ENCODE measurements around the gene CDC7. TPM values are rescaled to one million over a fixed set of nuclear protein-coding genes. Genes with fewer than 3 reads are reported as not detected.

Gene CDC7
- polyA plus RNA-seq, 2 donors: 2.8 to 4.9 TPM

DNA sequence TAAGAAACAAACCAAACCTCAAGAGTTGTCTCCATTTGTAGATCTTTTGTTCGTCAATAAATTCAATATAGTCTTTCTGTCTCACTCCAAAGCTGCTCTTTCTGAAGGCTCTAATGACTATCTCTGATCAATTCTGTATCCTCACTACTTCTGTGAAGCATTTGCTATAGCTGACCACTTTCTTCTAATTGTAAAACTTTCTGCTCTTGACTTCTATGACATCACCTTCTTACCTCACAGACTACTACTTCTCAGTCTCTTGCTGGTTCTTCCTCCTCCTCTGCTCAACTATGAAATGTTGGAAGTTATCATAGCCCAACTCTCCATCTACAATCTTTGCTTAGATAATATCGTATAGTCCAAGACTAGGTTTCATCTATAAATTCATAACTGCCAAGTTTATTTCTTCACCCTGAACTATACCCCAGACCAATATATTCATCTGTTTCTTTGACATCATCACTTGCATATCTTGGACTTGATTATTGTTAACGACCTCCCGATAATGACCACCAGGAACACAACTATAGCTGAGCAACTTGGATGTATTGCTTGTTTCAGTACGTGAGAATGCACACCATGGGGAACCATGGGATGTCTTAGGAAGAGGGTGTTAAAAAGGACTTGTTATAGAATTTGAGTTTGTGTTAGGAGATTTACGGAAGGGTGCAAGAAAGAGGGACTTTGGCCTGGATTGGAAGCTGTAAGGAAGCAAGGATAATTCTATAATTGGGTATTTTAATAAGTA lies 2.0 kb upstream of the CDC7 start:
- WGBS, 2 donors: 95 to 97% methylated on average over 6 of the region's 6 CpGs
- Histone ChIP-seq H3K4me3 (ENCODE audit: low read depth in 1 of 2, low read length in 2 of 2) (no peak overlapping the region), H3K27ac (ENCODE audit: low read depth in 2 of 2, low read length in 1 of 2) (no peak overlapping the region), H3K27me3 (ENCODE audit: control insufficient read depth in 1 of 2, insufficient read depth in 2 of 2, low read length in 2 of 2) (no peaks in the 10 kb centered on the region), H3K4me1 (ENCODE audit: control insufficient read depth in 2 of 2, insufficient read depth in 2 of 2, low read length in 1 of 2) (no peaks in the 10 kb centered on the region), H3K9me3 (ENCODE audit: control insufficient read depth in 2 of 2, insufficient read depth in 1 of 2, low read depth in 1 of 2, low read length in 1 of 2) (no peaks in the 10 kb centered on the region), H3K36me3 (ENCODE audit: control insufficient read depth in 2 of 2, insufficient read depth in 2 of 2, low read length in 1 of 2) (no peaks in the 10 kb centered on the region)

DNA sequence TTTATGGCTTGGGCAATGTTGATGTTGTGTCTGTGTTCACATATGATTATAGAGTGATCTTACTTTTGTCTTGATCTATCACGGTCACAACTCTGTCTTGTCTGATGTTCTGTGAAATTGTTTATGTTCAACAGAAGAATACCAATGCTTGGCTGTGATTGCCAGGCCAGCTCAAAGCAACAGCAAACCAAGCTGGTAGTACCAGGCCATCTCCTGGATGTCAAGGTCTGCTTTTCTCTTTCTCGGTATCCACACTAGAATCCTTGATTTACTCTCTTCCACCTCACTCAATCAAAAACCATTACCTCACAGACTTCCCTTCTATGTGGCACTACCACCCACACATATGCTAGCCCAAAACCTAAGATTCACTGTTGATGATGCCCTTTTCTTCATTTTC lies 1.3 kb upstream of the CDC7 start:
- H3K27ac ChIP-seq (ENCODE audit: low read depth in 2 of 2, low read length in 1 of 2): no peak overlapping the region
- no peaks in the 10 kb centered on the region for H3K36me3 ChIP-seq (ENCODE audit: control insufficient read depth in 2 of 2, insufficient read depth in 2 of 2, low read length in 1 of 2)
- no peaks in the 10 kb centered on the region for H3K27me3 ChIP-seq (ENCODE audit: control insufficient read depth in 1 of 2, insufficient read depth in 2 of 2, low read length in 2 of 2)
- H3K4me1 ChIP-seq (ENCODE audit: control insufficient read depth in 2 of 2, insufficient read depth in 2 of 2, low read length in 1 of 2): no peaks in the 10 kb centered on the region
- 99 to 100% methylated on average over 2 of the region's 2 CpGs for WGBS, 2 donors
- H3K4me3 ChIP-seq (ENCODE audit: low read depth in 1 of 2, low read length in 2 of 2): no peak overlapping the region
- no peaks in the 10 kb centered on the region for H3K9me3 ChIP-seq (ENCODE audit: control insufficient read depth in 2 of 2, insufficient read depth in 1 of 2, low read depth in 1 of 2, low read length in 1 of 2)

DNA sequence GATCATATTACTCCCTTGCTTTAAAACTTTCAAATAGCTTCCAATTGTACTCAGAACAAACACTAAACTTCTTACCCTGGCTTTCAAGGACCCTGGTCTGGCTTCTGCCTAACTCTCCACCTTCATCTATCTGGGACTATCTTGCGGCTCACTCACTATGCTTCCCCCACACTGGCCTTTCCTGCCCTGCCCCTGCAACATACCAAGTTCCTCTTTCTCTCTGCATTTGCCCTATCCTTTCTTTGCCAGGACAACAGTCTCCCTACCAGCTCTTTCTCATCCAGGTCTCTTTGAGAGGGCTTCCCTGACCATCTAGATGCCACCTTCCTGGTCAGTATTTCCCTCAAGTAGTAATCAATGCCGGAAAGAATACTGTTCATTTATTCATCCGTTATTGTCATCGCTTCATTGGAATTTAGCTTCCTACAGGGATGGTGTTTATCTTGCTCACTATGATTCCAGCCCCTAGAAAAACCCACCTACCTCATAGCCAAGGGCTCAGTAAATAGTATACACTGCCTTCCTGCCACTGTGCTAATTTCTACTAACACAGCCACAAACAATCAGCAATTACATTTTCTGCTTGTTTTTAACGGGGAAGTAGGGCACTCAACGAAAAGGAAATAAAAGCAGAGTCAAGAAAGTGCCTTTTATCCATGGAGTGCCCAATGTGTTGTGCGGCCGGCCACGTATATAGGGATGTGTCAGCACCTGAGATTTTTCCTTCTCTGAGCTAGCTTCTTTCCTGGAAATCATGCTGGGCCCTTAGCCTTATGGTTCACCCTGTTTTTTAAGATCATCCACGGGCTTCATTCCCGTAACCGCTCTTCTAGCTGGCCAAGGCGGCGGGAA lies 521 bp upstream of the CDC7 start:
- 19 to 22% methylated on average over 14 of the region's 14 CpGs for WGBS, 2 donors
- H3K4me1 ChIP-seq (ENCODE audit: control insufficient read depth in 2 of 2, insufficient read depth in 2 of 2, low read length in 1 of 2): no peaks in the 10 kb centered on the region
- H3K4me3 ChIP-seq (ENCODE audit: low read depth in 1 of 2, low read length in 2 of 2): peak overlapping the region; percentile 73 to 89
- H3K27me3 ChIP-seq (ENCODE audit: control insufficient read depth in 1 of 2, insufficient read depth in 2 of 2, low read length in 2 of 2): no peaks in the 10 kb centered on the region
- no peaks in the 10 kb centered on the region for H3K9me3 ChIP-seq (ENCODE audit: control insufficient read depth in 2 of 2, insufficient read depth in 1 of 2, low read depth in 1 of 2, low read length in 1 of 2)
- no peaks in the 10 kb centered on the region for H3K36me3 ChIP-seq (ENCODE audit: control insufficient read depth in 2 of 2, insufficient read depth in 2 of 2, low read length in 1 of 2)
- peak overlapping the region; percentile 79 to 93 for H3K27ac ChIP-seq (ENCODE audit: low read depth in 2 of 2, low read length in 1 of 2)

DNA sequence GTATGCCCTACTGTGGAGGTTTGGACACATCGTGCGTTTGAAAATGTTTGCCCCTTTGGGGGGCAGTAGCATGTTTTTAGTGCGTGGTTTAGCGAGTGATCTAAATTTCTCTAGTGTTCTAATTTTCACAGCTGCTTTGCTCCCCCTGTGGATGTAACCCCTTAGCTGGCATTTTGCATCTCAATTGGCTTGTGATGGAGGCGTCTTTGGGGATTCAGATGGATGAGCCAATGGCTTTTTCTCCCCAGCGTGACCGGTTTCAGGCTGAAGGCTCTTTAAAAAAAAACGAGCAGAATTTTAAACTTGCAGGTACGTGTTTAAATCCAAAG lies 836 bp downstream of the CDC7 start:
- Histone ChIP-seq H3K4me3 (ENCODE audit: low read depth in 1 of 2, low read length in 2 of 2) (peak overlapping the region; percentile 73 to 89), H3K4me1 (ENCODE audit: control insufficient read depth in 2 of 2, insufficient read depth in 2 of 2, low read length in 1 of 2) (no peaks in the 10 kb centered on the region)

DNA sequence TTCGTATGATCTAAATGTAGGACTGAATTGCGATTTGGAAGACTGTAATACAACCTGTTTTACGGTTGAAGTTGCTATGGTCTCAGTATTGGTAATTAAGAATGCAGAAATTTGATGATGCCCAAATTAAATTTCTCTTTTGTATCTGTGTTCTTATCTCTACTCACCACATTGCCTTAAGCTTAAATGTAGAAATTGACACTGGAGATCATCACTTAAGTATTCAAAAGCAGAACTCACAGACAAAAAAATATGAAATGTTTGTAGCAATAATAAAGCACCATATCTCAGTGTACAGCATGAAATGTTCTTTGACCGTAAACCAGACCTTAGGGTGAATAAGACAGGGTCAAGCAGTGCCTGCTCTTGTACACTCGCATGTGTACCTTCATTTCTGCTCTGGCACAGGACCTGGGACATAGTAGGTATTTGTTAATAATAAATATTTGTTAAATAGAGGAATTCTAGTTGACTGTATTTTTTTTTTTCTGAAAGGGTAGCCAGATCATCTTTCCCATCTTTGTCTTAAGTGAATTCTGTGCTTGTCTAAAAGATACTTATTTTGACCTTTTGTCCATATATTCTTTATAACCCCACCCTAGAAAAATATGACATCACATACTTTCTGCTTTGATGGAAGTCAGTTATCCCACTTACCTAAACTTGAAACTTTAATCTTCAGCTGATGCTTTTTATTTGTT lies 1.5 kb downstream of the CDC7 start:
- H3K4me1 ChIP-seq (ENCODE audit: control insufficient read depth in 2 of 2, insufficient read depth in 2 of 2, low read length in 1 of 2): no peaks in the 10 kb centered on the region
- H3K27me3 ChIP-seq (ENCODE audit: control insufficient read depth in 1 of 2, insufficient read depth in 2 of 2, low read length in 2 of 2): no peaks in the 10 kb centered on the region
- no peaks in the 10 kb centered on the region for H3K9me3 ChIP-seq (ENCODE audit: control insufficient read depth in 2 of 2, insufficient read depth in 1 of 2, low read depth in 1 of 2, low read length in 1 of 2)
- WGBS, 2 donors: 28% methylated on average over 5 of the region's 5 CpGs
- peak overlapping the region in 1 of 2 donors; percentile 89 for H3K4me3 ChIP-seq (ENCODE audit: low read depth in 1 of 2, low read length in 2 of 2)
- H3K36me3 ChIP-seq (ENCODE audit: control insufficient read depth in 2 of 2, insufficient read depth in 2 of 2, low read length in 1 of 2): no peaks in the 10 kb centered on the region
- no peak overlapping the region for H3K27ac ChIP-seq (ENCODE audit: low read depth in 2 of 2, low read length in 1 of 2)

More for the DNA sequence above, 836 bp downstream of the CDC7 start:
- H3K27me3 ChIP-seq (ENCODE audit: control insufficient read depth in 1 of 2, insufficient read depth in 2 of 2, low read length in 2 of 2): no peaks in the 10 kb centered on the region
- H3K36me3 ChIP-seq (ENCODE audit: control insufficient read depth in 2 of 2, insufficient read depth in 2 of 2, low read length in 1 of 2): no peaks in the 10 kb centered on the region
- H3K27ac ChIP-seq (ENCODE audit: low read depth in 2 of 2, low read length in 1 of 2): peak overlapping the region; percentile 79 to 93
- H3K9me3 ChIP-seq (ENCODE audit: control insufficient read depth in 2 of 2, insufficient read depth in 1 of 2, low read depth in 1 of 2, low read length in 1 of 2): no peaks in the 10 kb centered on the region
- 1% methylated on average over 9 of the region's 9 CpGs for WGBS, 2 donors

DNA sequence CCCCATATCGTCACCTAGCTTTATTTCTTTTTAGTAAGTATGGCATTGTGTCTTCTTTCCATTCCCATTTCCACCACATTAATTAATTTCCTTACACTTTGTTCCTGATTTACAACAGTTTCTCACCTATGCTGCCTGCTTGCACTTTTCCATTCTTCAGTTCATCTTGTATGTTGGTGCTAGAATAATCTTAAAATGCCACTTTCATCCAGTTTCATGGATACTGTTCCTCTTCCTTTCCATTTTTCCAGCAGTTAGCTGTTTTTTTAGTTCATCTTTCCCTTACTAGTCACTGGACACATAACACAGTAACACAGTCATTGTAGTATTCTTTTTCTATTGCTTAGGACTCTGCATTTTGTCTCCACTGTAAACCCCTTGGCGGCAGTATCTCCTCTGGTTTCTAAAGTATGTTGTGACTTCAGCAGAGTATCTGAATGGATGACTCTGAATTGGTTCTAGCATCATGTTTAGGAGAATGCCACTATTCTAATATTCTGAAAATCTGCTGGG lies 2.1 kb downstream of the CDC7 start:
- no peaks in the 10 kb centered on the region for H3K9me3 ChIP-seq (ENCODE audit: control insufficient read depth in 2 of 2, insufficient read depth in 1 of 2, low read depth in 1 of 2, low read length in 1 of 2)
- H3K4me3 ChIP-seq (ENCODE audit: low read depth in 1 of 2, low read length in 2 of 2): no peak overlapping the region
- no peaks in the 10 kb centered on the region for H3K4me1 ChIP-seq (ENCODE audit: control insufficient read depth in 2 of 2, insufficient read depth in 2 of 2, low read length in 1 of 2)
- no peak overlapping the region for H3K27ac ChIP-seq (ENCODE audit: low read depth in 2 of 2, low read length in 1 of 2)
- H3K36me3 ChIP-seq (ENCODE audit: control insufficient read depth in 2 of 2, insufficient read depth in 2 of 2, low read length in 1 of 2): no peaks in the 10 kb centered on the region
- 77 to 82% methylated on average over 2 of the region's 2 CpGs for WGBS, 2 donors
- no peaks in the 10 kb centered on the region for H3K27me3 ChIP-seq (ENCODE audit: control insufficient read depth in 1 of 2, insufficient read depth in 2 of 2, low read length in 2 of 2)

DNA sequence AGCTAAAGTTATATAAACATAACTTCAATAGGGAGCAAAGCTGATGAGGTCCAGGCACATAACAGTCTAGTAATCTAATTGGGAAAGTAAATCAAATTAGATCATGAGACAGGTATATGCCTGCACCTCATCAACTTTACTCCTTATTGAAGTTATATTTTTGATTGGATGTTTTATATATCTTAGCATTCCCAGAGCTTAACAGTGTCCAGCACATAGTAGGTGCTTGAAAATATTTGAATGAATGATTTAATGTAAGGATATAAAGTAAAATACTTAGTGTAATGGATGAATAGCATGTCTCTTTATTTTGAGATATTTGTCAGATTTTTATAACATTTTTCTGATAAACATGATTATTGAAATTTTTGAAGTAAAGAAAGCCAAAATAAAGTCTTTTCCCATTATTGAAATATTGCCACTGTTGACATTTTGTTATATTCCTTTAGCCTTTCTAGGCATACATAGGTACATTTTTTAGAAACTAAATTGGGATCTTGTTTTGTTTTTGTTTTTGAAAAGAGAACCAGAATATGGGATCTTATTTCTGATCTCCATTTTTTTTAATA lies 2.8 kb downstream of the CDC7 start:
- Histone ChIP-seq H3K27ac (ENCODE audit: low read depth in 2 of 2, low read length in 1 of 2) (no peak overlapping the region), H3K27me3 (ENCODE audit: control insufficient read depth in 1 of 2, insufficient read depth in 2 of 2, low read length in 2 of 2) (no peaks in the 10 kb centered on the region)

DNA sequence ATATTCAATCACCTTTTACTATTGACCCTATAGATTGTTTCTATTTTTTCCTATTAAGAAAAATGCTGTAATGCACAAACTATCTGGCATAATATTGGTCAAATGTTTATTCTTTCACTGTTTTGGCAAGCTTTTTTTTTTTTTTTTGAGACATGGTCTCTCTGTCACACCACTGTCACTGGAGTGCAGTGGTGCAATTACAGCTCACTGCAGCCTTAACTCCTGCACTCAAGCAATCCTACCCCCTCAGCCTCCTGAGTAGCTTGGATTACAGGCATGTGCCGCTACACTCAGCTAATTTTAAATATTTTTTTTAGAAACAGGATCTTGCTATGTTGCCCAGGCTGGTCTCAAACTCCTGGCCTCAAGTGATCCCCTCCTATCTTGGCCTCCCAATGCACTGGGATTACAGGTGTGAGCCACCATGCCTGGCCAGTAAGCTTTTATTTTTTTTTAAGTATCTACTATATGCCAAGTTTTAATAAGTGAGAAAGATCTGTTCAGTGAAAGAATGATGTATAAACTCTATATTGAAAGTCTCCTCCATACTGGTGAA lies 3.4 kb downstream of the CDC7 start:
- no peaks in the 10 kb centered on the region for H3K27me3 ChIP-seq (ENCODE audit: control insufficient read depth in 1 of 2, insufficient read depth in 2 of 2, low read length in 2 of 2)
- H3K27ac ChIP-seq (ENCODE audit: low read depth in 2 of 2, low read length in 1 of 2): no peak overlapping the region
- no peaks in the 10 kb centered on the region for H3K4me1 ChIP-seq (ENCODE audit: control insufficient read depth in 2 of 2, insufficient read depth in 2 of 2, low read length in 1 of 2)
- no peaks in the 10 kb centered on the region for H3K9me3 ChIP-seq (ENCODE audit: control insufficient read depth in 2 of 2, insufficient read depth in 1 of 2, low read depth in 1 of 2, low read length in 1 of 2)
- no peak overlapping the region for H3K4me3 ChIP-seq (ENCODE audit: low read depth in 1 of 2, low read length in 2 of 2)
- 94 to 97% methylated on average over 1 of the region's 1 CpG for WGBS, 2 donors
- H3K36me3 ChIP-seq (ENCODE audit: control insufficient read depth in 2 of 2, insufficient read depth in 2 of 2, low read length in 1 of 2): no peaks in the 10 kb centered on the region

More for the DNA sequence above, 2.8 kb downstream of the CDC7 start:
- H3K4me1 ChIP-seq (ENCODE audit: control insufficient read depth in 2 of 2, insufficient read depth in 2 of 2, low read length in 1 of 2): no peaks in the 10 kb centered on the region
- H3K9me3 ChIP-seq (ENCODE audit: control insufficient read depth in 2 of 2, insufficient read depth in 1 of 2, low read depth in 1 of 2, low read length in 1 of 2): no peaks in the 10 kb centered on the region
- H3K4me3 ChIP-seq (ENCODE audit: low read depth in 1 of 2, low read length in 2 of 2): no peak overlapping the region
- no peaks in the 10 kb centered on the region for H3K36me3 ChIP-seq (ENCODE audit: control insufficient read depth in 2 of 2, insufficient read depth in 2 of 2, low read length in 1 of 2)

DNA sequence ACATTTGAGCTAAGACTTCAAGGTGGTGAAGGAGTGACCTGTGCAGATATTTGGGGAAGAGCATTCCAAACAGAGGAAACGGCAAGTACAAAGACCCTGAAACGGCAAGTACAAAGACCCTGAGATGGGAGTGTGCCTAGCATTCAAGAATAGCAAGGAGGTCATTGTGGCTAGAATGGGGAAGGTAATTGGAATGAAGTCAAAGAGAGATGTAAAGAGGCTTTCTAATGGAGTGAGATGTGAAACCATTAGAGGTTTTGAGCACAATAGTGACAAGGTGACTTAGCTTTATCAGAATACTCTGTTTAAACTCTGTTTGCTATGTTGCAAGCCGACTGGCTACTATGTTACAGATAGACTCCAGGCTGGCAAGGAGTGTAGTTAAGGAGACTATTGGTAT lies 4.4 kb downstream of the CDC7 start:
- 75 to 88% methylated on average over 3 of the region's 3 CpGs for WGBS, 2 donors
- no peaks in the 10 kb centered on the region for H3K4me1 ChIP-seq (ENCODE audit: control insufficient read depth in 2 of 2, insufficient read depth in 2 of 2, low read length in 1 of 2)
- no peaks in the 10 kb centered on the region for H3K36me3 ChIP-seq (ENCODE audit: control insufficient read depth in 2 of 2, insufficient read depth in 2 of 2, low read length in 1 of 2)
- no peaks in the 10 kb centered on the region for H3K9me3 ChIP-seq (ENCODE audit: control insufficient read depth in 2 of 2, insufficient read depth in 1 of 2, low read depth in 1 of 2, low read length in 1 of 2)
- no peak overlapping the region for H3K27ac ChIP-seq (ENCODE audit: low read depth in 2 of 2, low read length in 1 of 2)
- H3K27me3 ChIP-seq (ENCODE audit: control insufficient read depth in 1 of 2, insufficient read depth in 2 of 2, low read length in 2 of 2): no peaks in the 10 kb centered on the region
- H3K4me3 ChIP-seq (ENCODE audit: low read depth in 1 of 2, low read length in 2 of 2): no peak overlapping the region
